ENCODE measurements around the gene HACD4.

DNA sequence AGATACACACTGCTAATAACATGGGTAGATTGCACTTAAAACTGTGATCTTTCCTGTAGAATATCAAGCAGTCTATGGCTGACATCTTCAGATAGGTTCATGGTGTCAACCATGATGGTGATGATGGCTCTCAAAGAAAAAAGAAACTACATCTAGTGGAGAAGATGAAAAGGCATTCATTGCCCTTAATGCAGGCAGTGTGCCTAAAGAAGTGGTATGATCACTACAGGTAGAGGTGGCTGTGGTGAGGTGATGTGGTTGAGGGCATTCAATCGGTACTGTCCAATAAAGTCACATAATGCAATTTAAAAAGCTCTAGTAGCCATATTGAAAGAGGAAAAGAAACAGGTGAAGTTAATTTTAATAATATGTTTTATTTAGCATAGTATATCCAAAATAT lies 49.4 kb upstream of the HACD4 start:
- no peak for TF ChIP-seq POLR2A (IDR thresholded peaks at IDR 0.05; ENCODE audit: low read depth, low read length)
- TF ChIP-seq, protein P1, sequence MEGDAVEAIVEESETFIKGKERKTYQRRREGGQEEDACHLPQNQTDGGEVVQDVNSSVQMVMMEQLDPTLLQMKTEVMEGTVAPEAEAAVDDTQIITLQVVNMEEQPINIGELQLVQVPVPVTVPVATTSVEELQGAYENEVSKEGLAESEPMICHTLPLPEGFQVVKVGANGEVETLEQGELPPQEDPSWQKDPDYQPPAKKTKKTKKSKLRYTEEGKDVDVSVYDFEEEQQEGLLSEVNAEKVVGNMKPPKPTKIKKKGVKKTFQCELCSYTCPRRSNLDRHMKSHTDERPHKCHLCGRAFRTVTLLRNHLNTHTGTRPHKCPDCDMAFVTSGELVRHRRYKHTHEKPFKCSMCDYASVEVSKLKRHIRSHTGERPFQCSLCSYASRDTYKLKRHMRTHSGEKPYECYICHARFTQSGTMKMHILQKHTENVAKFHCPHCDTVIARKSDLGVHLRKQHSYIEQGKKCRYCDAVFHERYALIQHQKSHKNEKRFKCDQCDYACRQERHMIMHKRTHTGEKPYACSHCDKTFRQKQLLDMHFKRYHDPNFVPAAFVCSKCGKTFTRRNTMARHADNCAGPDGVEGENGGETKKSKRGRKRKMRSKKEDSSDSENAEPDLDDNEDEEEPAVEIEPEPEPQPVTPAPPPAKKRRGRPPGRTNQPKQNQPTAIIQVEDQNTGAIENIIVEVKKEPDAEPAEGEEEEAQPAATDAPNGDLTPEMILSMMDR (IDR thresholded peaks at IDR 0.05; ENCODE audit: extremely low read depth in 1 of 2, insufficient read depth in 1 of 2, low read depth in 1 of 2, low read length in 2 of 2) = no peak
- no peak for TF ChIP-seq JUN (IDR thresholded peaks at IDR 0.05; ENCODE audit: borderline replicate concordance, insufficient read depth, insufficient read length, low read depth)
- no peak for TF ChIP-seq POLR2AphosphoS5 (IDR thresholded peaks at IDR 0.05; ENCODE audit: insufficient read depth, low read depth, low read length)
- TF ChIP-seq EZH2 (IDR thresholded peaks at IDR 0.05; ENCODE audit: borderline replicate concordance, low read depth, low read length, severe bottlenecking) = no peak
